Muscle of arm (tissue), 12 donors: ENCODE results near the gene SCYL2. TPM values are rescaled to one million over a fixed set of nuclear protein-coding genes. Genes with fewer than 3 reads are reported as not detected.
"Not testable (repeated sequence)": the region's sequence is repeated elsewhere in the genome, so short reads cannot be mapped to it uniquely, and the experiment has no call there.

Source experiments
- DNase-seq: peaks from one replicate; pipeline ENCODE4 v3.0.0-alpha.2; 2013
- polyA plus RNA-seq, 12 donors: library from polyadenylated mRNA; unstranded; fragments of 120-200 nt; gene quantifications; one replicate each; pipeline ENCODE4 v1.2.1, GENCODE V29; 2013; ENCODE audit not compliant: insufficient read length in 12 of 12

Gene SCYL2
- polyA plus RNA-seq, 12 donors: 27.4 to 48.1 (median 34.1) TPM; not detected in 1

DNA sequence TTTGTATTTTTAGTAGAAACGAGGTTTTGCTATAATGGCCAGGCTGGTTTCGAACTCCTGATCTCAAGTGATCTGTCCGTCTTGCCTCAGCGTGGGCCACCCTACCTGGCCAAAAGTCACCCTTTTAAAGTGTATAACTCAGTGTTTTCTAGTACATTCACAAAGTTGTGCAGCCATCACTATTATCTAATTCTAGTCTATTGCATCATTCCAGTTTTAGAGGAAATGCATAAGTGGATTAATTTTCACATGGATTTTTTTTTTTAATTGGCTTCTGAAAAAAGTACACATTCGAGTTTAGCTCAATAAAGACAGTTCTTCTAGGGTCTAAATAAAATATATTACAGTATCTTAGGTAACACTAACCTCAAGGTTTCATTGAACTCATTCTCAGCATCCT lies 3.8 kb upstream of the SCYL2 start:
- no peak for DNase-seq

DNA sequence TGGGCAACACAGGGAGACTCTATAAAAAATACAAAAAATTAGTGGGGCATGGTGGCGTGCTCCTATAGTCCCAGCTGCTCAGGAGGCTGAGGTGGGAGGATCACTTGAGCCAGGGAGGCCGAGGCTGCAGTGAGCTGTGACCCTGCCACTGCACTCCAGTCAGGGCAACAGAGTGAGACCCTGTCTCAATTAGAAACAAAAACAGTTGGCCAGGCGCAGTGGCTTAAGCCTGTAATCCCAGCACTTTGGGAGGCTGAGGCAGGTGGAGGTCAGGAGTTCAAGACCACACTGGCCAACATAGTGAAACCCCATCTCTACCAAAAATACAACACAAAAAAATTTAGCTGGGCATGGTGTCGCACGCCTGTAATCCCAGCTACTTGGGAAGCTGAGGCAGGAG lies 1.9 kb upstream of the SCYL2 start:
- not testable (repeated sequence) for DNase-seq

DNA sequence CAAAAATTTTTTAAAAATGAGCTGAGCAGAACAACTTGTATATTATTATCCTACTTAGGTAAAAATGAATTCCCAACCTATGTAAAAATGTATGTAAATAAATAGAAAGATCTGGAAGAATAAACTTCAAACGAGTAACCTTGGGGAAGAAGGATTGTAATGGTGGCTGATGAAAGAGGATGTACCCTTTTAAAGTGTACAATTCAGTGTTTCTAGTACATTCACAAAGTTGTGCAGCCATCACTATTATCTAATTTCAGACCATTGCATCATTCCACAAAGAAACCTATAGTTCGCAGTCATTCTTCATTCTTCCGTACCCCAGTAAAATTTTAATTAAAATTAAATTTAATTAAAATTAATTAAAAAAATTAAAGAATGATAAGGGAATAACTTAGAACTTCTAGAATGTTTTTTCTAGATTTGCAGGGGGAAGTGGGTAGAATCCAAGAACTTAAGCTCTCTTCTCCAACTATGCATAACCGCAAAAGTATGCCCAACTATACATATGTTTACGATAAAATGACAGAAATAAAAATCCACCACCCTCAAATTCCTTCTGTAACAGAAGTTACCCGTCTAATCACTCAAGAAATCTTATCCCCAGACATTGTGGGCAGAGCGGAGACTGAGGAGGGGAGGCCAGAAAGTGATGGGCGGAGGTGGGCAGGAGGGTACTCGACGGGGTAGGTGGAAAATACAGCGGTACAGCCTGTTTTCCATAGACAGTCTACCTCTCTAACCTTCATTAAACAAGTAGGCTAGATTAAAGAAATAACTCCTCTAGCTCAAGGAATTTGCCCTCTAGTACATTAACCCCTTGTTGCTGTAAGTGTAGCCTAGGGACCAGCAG lies 1.0 kb upstream of the SCYL2 start:
- no peak for DNase-seq

DNA sequence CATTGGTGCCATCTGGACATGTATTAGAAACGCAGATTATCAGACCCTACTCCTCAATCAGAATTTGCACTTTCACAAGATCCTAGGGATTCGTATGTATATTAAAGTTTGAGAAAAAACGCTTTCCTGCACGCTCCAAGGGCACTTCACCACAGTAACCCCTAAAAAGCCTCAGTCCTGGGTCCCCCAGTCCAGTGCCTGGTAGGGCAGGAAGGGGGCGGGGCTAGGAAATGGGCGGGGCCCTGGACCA lies 467 bp upstream of the SCYL2 start:
- no peak for DNase-seq

DNA sequence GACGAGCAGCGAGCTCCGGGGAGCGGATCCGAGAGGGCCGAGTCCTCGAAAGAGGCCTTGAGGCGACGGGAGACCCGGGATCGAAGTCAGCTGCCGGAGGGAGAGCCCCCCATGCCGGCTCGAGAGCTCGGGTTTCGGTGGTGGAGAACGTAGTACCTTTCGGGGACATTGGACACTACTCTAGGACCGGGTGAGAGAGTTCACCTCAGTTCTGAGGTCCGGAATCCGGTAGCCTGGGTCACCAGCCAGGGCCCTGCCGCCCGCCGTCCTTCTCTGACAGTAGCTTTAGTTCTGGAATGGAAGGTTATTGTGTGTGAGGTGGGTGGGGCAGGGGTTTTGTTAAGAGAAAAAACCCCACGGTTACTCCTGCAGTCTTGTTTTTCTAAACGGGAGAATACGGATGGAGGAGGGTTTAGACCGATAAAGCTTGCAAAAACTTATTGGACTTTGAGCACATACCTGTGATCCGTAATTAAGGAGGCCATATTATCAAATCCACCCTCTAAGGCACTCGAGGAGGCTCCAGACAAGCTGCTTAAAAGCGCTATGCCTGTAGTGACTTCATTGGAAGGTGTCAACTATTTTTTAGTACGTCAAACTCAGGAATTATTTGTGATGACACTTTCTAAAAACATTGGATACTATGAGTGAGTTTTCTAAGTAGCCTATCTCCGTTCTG lies 765 bp downstream of the SCYL2 start:
- DNase-seq: peak; percentile 32

DNA sequence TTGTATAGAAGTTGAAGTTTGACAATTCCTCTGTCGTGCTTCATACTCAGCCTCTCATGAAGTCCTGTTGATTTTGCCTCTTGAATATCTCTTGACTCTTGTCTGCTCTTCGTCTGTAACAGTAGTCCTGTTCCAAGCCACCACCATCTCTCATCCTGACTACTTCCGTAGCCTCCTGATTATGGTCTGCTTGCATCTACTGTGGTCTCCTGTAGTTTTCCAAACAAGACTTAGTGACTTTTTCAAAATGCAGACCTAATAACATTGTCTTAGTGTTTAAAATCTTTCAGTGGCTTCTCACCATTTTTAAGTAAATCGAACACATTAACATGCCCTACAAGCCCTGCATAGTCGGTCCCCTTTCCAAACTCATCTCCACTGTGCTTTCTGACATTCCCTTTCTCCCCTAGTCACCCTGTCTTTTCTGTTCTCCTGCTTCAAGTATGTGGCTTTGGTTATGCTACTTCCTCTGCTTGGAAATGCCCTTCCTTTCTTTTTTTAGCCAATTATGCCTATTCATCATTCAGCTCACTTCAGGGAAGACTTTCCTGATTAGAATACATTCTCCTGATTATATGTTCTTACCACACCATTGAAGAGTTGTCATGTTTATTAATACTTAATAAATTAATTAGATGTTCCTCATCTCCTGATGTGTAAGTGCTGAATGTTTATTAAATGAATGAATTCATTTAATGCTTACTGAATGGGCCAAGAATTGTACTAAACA lies 2.0 kb downstream of the SCYL2 start:
- DNase-seq: peak; percentile 0

DNA sequence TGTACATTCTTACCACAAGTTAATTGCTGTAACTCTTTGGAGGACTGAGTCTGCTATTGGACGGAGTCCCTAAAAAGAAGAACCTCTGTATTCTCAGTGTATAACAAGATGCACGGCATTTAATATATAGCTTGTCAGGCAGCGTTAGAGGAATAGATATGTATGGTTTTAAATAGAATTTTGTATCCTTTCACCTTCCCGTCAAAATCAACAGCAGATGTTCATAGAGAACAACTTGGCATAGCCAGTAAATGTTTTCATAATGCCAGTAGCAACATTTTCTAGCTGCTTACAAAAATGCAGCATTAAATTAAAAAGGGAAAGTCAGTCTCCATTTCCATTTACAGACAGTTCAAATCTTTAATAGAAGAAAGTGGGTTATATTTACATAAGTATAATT lies 6.8 kb downstream of the SCYL2 start:
- DNase-seq: no peak

DNA sequence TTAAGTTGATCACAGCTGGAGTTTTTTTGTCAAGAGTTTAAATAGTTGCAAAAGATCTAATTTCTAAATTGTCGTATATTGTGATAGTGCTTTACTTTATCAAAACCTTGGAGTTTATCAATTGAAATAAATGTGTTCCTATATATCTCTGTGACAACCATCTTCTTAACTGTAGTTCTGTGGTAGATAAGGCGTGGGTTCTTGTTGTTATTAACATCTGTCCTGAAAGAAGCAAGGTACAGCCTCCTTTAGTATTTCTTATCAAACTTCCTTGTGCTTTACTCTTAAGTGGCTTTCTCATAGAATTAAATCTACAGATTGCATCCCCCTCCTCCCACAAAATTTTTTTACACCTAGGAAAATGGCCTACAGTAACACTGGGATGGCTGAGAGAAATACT lies 7.3 kb downstream of the SCYL2 start:
- DNase-seq: no peak

DNA sequence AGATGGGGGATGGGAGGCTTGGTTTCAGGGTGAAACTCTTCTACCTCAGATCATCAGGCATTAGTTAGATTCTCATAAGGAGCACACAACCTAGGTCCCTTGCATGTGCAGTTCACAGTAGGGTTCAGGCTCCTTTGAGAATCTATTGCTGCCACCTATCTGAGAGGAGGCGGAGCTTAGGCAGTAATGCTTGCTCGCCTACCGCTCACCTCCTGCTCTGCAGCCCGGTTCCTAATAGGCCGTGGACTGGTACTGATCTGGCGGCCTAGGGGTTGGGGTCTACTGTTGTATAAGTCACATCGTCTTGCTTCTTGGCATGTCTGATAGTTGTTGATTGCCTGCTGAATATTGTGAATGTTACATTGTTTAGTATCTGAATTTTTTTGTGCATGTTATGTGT lies 12.2 kb downstream of the SCYL2 start:
- DNase-seq: no peak

DNA sequence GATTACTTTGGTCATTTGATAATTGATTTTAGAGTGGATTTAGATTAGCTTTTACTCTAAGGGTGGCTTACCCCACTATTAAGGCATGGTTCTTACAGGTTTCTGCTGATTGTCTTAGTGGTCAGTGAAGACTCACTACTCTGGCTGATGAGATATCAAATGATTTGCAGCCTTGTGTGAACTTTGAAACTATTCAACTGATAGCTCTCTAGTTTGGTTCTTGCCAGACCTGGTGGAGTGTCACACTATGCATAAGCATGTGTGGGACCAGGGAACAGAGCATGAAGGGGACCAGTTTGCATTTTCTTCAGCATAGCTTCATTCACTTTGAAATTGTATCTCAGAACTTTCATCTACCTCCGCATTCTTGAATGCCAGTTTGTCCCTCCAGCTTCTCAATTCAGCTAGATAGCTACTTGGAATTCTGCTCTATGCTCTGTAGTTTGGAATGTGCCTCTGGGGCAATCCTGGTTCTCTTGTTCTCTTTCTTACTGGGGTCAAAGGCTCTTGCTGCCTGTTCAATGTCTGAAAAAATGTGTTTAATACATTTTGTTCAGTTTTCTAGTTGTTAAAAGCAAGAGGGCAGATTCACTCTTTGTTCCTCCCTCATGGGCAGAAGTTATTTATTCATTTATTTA lies 12.7 kb downstream of the SCYL2 start:
- no peak for DNase-seq

DNA sequence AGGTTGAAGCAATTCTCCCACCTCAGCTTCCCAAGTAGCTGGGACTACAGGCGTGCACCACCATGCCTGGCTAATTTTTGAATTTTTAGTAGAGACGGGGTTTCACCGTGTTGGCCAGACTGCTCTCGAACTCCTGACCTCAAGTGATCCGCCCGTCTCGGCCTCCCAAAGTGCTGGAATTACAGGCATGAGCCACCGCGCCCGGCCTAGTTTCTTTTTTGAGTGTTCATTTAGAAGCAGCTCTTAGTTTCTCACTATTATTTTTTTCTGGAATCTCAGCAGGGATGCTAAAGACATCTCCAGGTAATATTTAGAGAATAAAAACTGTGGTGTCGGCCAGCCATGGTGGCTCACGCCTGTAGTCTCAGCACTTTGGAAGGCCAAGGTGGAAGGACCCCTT lies 17.6 kb downstream of the SCYL2 start:
- not testable (repeated sequence) for DNase-seq

DNA sequence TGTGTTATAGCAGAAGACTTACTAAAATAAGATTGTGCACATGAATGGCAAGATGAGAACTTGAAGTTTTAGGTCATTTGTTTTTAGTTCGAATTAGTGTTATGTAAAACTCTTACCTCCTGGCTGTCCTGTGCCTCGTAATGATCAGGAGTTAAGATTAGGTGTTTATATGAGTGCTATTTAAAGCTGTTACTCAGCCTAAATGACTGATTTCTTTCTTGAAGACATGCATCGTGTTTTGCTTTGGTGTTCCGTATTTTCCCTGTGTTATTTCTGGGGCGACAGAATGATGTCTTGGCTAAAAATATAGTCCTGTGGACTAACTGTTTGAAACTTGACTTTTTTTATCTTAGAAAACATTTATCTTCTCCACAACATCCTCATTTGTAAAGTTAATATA lies 22.1 kb downstream of the SCYL2 start:
- DNase-seq: no peak

DNA sequence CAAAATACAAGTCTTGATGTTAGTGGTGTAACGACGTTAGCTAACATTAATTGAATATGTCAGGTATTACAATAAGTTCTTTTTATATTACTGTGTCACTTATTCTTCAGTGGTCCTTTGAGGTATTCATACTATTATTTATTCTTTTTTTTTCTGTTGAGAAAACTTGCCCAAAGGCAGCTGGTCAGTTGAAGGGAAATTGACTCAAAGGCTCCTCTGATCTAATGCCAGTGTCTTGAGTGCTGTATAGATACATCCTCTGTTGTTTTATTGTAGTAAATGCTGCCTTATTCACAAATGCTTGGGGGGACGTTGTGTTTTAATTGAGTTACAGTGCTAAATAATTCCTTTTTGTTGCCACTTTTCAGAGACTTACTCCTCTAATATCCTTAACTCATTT lies 23.0 kb downstream of the SCYL2 start:
- no peak for DNase-seq

DNA sequence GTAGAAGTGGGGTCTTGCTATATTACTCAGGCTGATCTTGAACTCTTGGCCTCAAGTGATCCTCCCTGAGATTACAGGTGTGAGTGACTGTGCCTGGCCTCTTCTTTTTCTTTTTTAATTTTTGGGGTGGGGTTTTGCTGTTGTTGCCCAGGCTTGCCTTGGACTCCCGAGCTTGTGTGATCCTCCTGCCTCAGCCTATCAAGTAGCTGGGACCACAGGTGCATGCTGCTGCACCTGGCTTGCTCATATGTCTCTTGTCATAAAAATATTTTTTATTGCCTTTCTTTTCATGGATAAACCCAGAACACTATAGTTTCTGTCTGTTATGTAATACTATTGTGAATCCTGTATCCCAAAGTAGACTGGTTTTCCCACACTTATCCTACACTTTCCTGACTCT lies 26.0 kb downstream of the SCYL2 start:
- no peak for DNase-seq

DNA sequence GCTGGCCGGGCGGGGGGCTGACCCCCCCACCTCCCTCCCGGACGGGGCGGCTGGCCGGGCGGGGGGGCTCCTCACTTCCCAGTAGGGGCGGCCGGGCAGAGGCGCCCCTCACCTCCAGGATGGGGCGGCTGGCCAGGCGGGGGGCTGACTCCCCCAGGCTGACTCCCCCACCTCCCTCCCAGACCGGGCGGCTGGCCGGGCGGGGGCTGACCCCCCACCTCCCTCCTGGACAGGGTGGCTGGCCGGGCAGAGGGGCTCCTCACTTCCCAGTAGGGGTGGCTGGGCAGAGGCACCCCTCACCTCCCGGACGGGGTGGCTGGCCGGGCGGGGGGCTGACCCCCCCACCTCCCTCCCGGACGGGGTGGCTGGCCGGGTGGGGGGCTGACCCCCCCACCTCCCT lies 27.4 kb downstream of the SCYL2 start:
- not testable (repeated sequence) for DNase-seq

DNA sequence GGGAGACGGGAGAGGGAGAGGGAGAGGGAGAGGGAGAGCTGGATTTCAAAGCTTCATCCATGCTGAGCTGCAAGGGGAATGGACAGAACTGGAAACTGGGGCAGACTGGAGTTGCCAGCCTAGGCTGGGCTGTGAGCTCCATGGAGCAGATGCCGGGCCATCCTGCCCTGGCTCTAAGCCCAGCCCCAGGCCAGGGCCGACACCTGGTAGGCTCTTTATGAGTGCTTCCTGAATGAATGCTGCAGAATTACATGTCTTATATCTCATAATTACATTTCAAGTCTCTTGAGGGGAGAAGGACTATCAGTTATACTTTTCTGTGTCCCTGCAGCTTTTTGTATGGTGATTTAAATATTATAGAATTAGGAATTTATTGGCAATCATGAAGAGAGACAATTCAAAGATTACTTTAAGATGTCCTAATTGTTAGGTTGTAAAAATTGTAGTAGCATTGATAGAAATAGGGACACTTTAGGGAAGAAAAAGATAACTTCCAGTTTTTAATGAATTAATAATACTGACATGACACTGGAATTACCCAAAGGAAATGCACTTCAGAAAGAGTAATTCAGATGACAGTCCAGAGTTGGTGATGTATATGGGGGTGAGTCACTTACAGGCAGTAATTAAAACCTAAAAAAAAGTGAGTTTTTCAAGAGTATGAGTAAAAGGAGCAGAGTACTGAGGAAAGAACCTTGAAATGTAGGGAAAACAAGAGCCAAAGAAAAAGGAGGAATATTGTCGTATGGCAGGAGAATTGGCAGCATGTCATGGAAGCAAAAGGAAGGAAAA lies 29.0 kb downstream of the SCYL2 start:
- DNase-seq: no peak

DNA sequence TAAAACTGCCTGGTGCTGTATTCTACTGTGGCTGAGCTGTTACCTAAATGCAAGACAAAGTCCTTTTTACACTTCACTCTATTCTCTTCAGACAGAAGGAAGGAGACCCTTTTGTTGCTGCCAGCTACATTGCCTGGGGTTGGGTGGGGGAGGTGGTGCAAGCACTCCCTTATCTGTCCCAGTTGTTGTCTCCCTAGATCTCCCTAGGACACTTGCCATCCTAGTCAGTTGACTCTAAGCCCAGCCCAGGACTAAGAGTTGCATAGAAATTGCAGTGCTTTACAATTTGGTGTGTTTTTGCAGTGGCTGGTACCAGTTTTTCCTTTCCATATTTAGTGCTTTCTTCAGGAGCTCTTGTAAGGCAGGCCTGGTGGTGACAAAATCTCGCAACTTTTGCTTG lies 35.1 kb downstream of the SCYL2 start:
- no peak for DNase-seq

DNA sequence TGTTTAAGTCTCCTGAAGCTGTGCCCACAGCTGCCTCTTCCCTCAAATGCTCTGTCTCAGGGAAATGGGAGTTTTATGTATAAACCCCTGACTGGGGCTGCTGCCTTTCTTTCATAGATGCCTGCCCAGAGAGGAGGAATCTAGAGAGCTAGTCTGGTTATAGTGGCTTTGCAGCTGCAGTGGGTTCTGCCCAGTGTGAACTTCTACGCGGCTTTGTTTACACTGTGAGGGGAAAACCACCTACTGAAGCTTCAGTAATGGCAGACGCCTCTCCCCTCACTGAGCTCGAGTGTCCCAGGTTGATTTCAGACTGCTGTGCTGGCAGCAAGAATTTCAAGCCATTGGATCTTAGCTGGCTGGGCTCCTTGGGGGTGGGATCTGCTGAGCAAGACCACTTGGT lies 36.9 kb downstream of the SCYL2 start:
- no peak for DNase-seq

DNA sequence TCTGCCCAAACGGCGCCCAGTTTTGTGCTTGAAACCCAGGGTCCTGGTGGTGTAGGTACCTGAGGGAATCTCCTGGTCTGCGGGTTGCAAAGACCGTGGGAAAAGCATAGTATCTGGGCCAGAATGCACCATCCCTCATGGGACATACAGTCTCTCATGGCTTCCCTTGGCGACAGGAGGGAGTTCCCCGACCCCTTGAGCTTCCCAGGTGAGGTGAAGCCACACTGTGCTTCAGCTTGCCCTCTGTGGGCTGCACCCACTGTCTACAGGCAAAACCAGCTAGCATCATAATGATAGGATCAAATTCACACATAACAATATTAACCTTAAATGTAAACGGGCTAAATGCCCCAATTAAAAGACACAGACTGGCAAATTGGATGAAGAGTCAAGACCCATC lies 37.4 kb downstream of the SCYL2 start:
- not testable (repeated sequence) for DNase-seq

DNA sequence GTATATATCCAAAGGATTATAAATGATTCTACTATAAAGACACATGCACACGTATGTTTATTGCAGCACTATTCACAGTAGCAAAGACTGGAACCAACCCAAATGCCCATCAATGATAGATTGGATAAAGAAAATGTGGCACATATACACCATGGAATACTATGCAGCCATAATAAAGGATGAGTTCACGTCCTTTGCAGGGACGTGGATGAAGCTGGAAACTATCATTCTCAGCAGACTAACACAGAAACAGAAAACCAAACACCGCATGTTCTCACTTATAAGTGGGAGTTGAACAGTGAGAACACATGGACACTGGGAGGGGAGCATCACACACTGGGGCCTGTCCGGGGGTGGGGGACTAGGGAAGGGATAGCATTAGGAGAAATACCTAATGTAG lies 41.2 kb downstream of the SCYL2 start:
- not testable (repeated sequence) for DNase-seq

DNA sequence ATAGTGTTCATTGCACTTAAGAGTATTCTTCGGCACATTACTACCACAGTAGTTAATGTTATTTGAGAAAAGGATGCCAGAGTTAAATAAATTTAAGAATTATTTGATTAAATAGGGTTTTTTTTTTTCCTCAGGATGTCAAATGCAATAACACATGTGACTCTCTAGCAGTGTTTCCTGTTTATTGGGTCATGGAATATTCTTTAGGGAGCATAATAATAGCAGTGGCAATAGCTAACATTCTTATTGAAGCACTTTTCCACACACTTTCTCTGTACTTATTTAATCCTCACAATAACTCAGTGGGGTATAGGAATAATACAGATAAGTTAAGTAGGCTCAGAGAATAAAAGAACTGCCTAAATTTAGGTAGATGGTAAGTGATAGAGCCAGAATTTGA lies 44.3 kb downstream of the SCYL2 start:
- no peak for DNase-seq

DNA sequence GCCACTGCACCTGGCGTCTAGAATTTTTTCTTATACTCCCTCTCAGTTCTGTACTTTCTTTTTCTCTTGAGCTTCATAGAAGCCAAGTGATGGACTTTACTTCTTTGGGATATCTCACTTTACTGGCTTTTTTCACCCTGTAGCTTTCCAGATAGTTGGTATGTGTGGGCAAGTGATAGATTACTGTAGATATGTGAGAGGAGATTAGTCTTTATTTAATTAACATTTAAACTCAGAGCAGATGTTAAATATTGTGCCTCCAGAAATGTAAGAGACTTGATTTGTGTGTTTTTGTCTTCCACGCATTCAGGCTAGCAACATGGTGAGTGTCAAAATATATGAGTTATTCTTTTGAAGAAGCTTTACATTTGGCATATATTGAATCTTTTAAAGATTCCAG lies 50.4 kb downstream of the SCYL2 start:
- DNase-seq: no peak
